PC-3 (cell line): ENCODE results near the gene DLG2.

Experiments used
- CTCF ChIP-seq: fragments of 300-600 bp; sonication (generic); conservative IDR thresholded peaks from 2 replicates; pipeline ENCODE4 v1.5.1; 2017; ENCODE audit warnings: antibody characterized with exemption, low read depth, mild to moderate bottlenecking, low read length
- EZH2 ChIP-seq: fragments of 300-600 bp; sonication (generic); IDR thresholded peaks from one replicate; pipeline ENCODE4 v1.6.1; 2017; ENCODE audit warnings: antibody characterized with exemption, mild to moderate bottlenecking, low read length; ENCODE audit not compliant: unreplicated experiment
- EZH2phosphoT487 ChIP-seq: fragments of 300-600 bp; sonication (generic); IDR thresholded peaks from 2 replicates; pipeline ENCODE4 v1.6.1; 2018; ENCODE audit warnings: mild to moderate bottlenecking, antibody characterized with exemption, low read length, borderline replicate concordance

GRCh38 chr11:84828616-84829015 is 798.5 kb downstream of the DLG2 start:
- TF ChIP-seq EZH2: no peak
- TF ChIP-seq CTCF: no peak
- no peak for TF ChIP-seq EZH2phosphoT487
